Body of pancreas (tissue), 4 donors: ENCODE measurements around the gene TENT4B.

Experiments
- CTCF ChIP-seq, 7 experiments: fragments of 450-650 bp in 4 of 7; fragments of 200-600 bp in 3 of 7; sonication (generic) in 3 of 7; IDR thresholded peaks; one replicate each; pipeline ENCODE4 v1.5.1; 2016 to 2019; ENCODE audit warnings: antibody characterized with exemption in 7 of 7
- POLR2A ChIP-seq, 3 donors: fragments of 450-650 bp; IDR thresholded peaks; one replicate each; pipeline ENCODE4 v1.6.1; 2016; ENCODE audit warnings: antibody characterized with exemption in 3 of 3, mild to moderate bottlenecking in 2 of 3

DNA sequence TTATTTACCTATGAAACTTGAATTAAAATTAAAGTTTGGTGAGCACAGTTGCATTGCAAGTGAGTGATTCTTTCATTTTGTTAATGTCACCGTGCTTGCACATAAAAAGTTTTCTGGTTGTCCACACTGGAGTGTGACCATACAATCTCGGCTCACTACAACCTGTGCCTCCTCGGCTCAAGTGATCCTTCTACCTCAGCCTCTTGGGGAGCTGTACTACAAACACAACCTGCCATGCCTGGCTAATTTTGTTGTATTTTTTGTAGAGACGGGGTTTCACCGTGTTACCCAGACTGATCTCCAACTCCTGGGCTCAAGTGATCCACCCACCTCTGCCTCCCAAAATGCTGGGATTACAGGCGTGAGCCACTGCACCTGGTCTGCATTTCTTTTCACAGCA lies 63.1 kb downstream of the TENT4B start:
- TF ChIP-seq POLR2A (IDR thresholded peaks at IDR 0.05) (no peak), CTCF (IDR thresholded peaks at IDR 0.05) (no peak)
